ENCODE results near the gene ALDH16A1. TPM values are rescaled to one million over a fixed set of nuclear protein-coding genes. Genes with fewer than 3 reads are reported as not detected.

The ALDH16A1 gene
- total RNA-seq, 1 donor from 2014 or later: 24.4 TPM

DNA sequence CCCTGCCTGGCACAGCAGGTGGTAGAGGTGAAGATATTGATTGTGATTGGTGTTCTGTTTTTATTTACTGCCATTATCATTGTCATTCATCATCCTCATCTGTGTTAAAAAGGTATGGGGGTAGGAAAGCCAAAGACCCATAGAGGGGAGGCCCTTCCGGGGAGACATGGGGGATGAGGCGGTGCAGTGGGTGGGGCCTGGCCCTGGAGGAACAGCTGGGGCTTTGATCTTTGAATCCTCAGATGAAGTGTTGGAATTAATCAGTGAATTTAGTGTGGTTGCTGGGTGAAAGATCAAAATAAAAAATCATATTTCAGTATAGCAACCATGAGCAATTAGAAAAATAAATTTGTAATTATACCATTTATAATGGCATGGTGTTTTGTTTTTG, 37.2 kb upstream of the ALDH16A1 start:
- DNase-seq (ENCODE audit: low spot score in 2 of 2, unreplicated experiment in 2 of 2): no peak
- Mint-ChIP-seq H3K4me3 (no peak overlapping the region), H3K9me3 (no peaks in the 10 kb centered on the region), H3K4me1 (peaks cover 37% of the 10 kb centered on the region), H3K27me3 (ENCODE audit: low read depth) (peaks cover 53% of the 10 kb centered on the region), H3K36me3 (no peaks in the 10 kb centered on the region), H3K27ac (no peak overlapping the region)
- TF ChIP-seq, protein P1, sequence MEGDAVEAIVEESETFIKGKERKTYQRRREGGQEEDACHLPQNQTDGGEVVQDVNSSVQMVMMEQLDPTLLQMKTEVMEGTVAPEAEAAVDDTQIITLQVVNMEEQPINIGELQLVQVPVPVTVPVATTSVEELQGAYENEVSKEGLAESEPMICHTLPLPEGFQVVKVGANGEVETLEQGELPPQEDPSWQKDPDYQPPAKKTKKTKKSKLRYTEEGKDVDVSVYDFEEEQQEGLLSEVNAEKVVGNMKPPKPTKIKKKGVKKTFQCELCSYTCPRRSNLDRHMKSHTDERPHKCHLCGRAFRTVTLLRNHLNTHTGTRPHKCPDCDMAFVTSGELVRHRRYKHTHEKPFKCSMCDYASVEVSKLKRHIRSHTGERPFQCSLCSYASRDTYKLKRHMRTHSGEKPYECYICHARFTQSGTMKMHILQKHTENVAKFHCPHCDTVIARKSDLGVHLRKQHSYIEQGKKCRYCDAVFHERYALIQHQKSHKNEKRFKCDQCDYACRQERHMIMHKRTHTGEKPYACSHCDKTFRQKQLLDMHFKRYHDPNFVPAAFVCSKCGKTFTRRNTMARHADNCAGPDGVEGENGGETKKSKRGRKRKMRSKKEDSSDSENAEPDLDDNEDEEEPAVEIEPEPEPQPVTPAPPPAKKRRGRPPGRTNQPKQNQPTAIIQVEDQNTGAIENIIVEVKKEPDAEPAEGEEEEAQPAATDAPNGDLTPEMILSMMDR (IDR thresholded peaks at IDR 0.05; ENCODE audit: unreplicated experiment): no peak

DNA sequence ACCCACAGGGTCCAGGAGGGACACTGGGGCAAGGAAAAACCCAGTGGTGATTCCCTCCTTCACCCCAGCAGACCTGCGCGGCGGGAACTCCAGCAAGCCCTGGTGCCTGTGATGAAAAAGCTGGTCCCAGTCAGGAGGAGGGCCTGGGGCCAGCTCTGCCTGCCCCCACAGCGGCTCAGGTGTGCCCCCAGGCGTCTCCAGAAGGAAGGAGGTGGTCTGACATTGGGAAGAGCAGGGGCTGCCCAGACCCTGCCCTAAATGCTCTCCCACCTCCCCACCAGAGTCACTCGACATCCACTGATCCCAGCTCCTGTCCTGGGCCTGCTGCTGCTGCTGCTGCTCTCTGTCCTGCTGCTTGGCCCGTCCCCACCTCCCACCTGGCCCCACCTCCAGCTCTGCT, 35.9 kb upstream of the ALDH16A1 start:
- H3K4me1 Mint-ChIP-seq: peaks cover 46% of the 10 kb centered on the region
- no peaks in the 10 kb centered on the region for H3K36me3 Mint-ChIP-seq
- H3K4me3 Mint-ChIP-seq: no peak overlapping the region
- TF ChIP-seq, protein P1 (IDR thresholded peaks at IDR 0.05; ENCODE audit: unreplicated experiment): no peak
- DNase-seq (ENCODE audit: low spot score in 2 of 2, unreplicated experiment in 2 of 2): no peak
- no peak overlapping the region for H3K27ac Mint-ChIP-seq
- H3K27me3 Mint-ChIP-seq (ENCODE audit: low read depth): peaks cover 63% of the 10 kb centered on the region
- H3K9me3 Mint-ChIP-seq: no peaks in the 10 kb centered on the region

DNA sequence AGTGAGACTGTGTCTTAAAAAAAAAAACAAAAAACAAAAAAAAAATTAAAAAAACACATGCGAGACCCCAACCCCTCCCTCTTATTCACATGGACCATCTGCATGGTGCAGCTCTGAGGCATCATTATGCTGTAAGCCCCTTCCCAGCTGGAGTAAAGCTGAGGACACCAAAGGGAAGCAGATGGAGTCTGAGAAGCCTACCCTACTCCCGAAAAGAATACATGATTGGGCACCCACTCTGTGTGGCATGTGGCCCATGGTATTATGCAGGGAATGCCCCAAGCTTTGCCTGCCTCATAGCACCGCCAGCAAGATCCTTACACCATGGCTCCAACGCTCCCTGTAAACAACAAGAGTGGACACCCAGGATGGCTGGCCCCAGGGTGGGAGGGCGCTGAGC, 34.5 kb upstream of the ALDH16A1 start:
- H3K36me3 Mint-ChIP-seq: no peaks in the 10 kb centered on the region
- peaks cover 70% of the 10 kb centered on the region for H3K27me3 Mint-ChIP-seq (ENCODE audit: low read depth)
- TF ChIP-seq, protein P1 (IDR thresholded peaks at IDR 0.05; ENCODE audit: unreplicated experiment): no peak
- no peak for DNase-seq (ENCODE audit: low spot score in 2 of 2, unreplicated experiment in 2 of 2)
- H3K9me3 Mint-ChIP-seq: no peaks in the 10 kb centered on the region
- no peak overlapping the region for H3K27ac Mint-ChIP-seq
- peaks cover 38% of the 10 kb centered on the region for H3K4me1 Mint-ChIP-seq
- H3K4me3 Mint-ChIP-seq: no peak overlapping the region

DNA sequence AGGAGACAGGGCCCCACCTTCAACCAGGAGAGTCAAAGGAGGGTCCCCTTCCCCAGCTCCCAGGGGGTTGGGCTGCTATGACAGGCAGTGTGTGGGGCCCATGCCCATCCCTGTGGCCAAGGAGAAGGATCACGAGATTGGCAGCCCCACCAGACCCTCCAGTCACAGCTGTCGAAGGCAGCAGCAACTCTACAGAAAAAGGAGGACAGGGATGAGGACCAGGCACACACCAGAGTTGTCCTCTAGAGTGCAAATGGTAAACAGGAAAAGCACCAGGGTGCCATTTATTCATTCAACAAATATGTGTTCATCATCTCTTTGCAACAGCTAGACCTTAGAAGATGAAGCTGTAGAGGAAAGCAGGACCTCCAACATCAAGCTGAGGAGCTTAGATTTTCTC, 33.9 kb upstream of the ALDH16A1 start:
- Mint-ChIP-seq H3K27me3 (ENCODE audit: low read depth) (peaks cover 77% of the 10 kb centered on the region), H3K9me3 (no peaks in the 10 kb centered on the region), H3K4me1 (peaks cover 36% of the 10 kb centered on the region), H3K4me3 (no peak overlapping the region), H3K27ac (no peak overlapping the region), H3K36me3 (no peaks in the 10 kb centered on the region)
- TF ChIP-seq, protein P1 (IDR thresholded peaks at IDR 0.05; ENCODE audit: unreplicated experiment): no peak
- no peak for DNase-seq (ENCODE audit: low spot score in 2 of 2, unreplicated experiment in 2 of 2)

DNA sequence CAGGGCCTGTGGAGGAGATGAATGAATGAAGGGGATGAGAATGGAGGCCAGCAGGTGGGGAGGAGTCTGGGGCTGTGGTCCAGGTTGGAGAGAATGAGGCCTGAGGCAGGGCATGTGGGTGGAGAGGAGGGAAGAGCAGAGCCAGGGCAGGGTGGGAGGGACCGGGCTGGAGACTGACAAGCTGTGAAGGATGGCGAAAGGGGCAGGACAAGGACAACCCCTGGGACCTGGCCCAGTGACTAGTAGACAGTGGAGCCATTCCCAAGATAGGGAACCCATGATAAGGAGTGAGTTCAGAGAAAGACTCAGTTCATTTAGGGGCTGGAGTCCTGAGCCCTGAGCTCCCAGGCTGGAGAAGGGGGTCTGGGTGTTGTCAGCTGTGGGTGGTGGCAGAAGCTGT, 32.8 kb upstream of the ALDH16A1 start:
- DNase-seq (ENCODE audit: low spot score in 2 of 2, unreplicated experiment in 2 of 2): no peak
- Mint-ChIP-seq H3K27me3 (ENCODE audit: low read depth) (peaks cover 87% of the 10 kb centered on the region), H3K27ac (no peak overlapping the region), H3K4me1 (peaks cover 30% of the 10 kb centered on the region), H3K4me3 (no peak overlapping the region), H3K36me3 (no peaks in the 10 kb centered on the region), H3K9me3 (no peaks in the 10 kb centered on the region)
- TF ChIP-seq, protein P1 (IDR thresholded peaks at IDR 0.05; ENCODE audit: unreplicated experiment): no peak

Data from mesothelial cell of epicardium (in vitro differentiated cells).